ENCODE results near the gene RNU1-3. TPM values are rescaled to one million over a fixed set of nuclear protein-coding genes. Genes with fewer than 3 reads are reported as not detected.
"Not testable (repeated sequence)": the region's sequence is repeated elsewhere in the genome, so short reads cannot be mapped to it uniquely, and the experiment has no call there.

The RNU1-3 gene
- polyA plus RNA-seq, 1 experiment, result not detected

GRCh38 chr1:16644193-16644481, 22.6 kb downstream of the RNU1-3 start:
- ChIA-PET CTCF (interaction anchor here (0.6 to 2.8 kb wide), 5 partner anchors 20 to 402 kb away, joined by 3 to 8 read pairs (median 5); no protein-coding TSS in a partner anchor), POLR2A (no interaction called here)
- no peaks in the 10 kb centered on the region for H3K27me3 ChIP-seq (ENCODE audit: control insufficient read depth, insufficient read depth, low read length)
- no peak for TF ChIP-seq CTCF (IDR thresholded peaks at IDR 0.05; ENCODE audit: insufficient read depth, low read depth, low read length)
- H3K36me3 ChIP-seq (ENCODE audit: control insufficient read depth, insufficient read depth, low read length), result peaks cover 3% of the 10 kb centered on the region; the same call in 1 of the 2 replicates
- H3K4me3 ChIP-seq (ENCODE audit: low read depth, low read length), result peak overlapping the region; percentile 89
- no peak for DNase-seq (ENCODE audit: low read depth)

GRCh38 chr1:16643476-16644192, 23.1 kb downstream of the RNU1-3 start:
- H3K27me3 ChIP-seq (ENCODE audit: control insufficient read depth, insufficient read depth, low read length); H3K36me3 ChIP-seq (ENCODE audit: control insufficient read depth, insufficient read depth, low read length); POLR2A ChIA-PET; DNase-seq (ENCODE audit: low read depth): not testable (repeated sequence)
- CTCF ChIA-PET, result interaction anchor here (0.8 to 2.8 kb wide), 5 partner anchors 19 to 34 kb away, joined by 3 to 8 read pairs (median 5); no protein-coding TSS in a partner anchor
- H3K4me3 ChIP-seq (ENCODE audit: low read depth, low read length), result peak overlapping the region; percentile 89

- DNase-seq (ENCODE audit: low read depth); POLR2A ChIA-PET; H3K27me3 ChIP-seq (ENCODE audit: control insufficient read depth, insufficient read depth, low read length); H3K4me3 ChIP-seq (ENCODE audit: low read depth, low read length); H3K36me3 ChIP-seq (ENCODE audit: control insufficient read depth, insufficient read depth, low read length): not testable (repeated sequence)
- CTCF ChIA-PET, result interaction anchor here (0.6 to 2.4 kb wide), 3 partner anchors 18 to 31 kb away, joined by 3 to 8 read pairs (median 4); no protein-coding TSS in a partner anchor
Measured at GRCh38 chr1:16643001-16643411, 23.7 kb downstream of the RNU1-3 start.

- DNase-seq (ENCODE audit: low read depth), result not testable (repeated sequence)
Measured at GRCh38 chr1:16642025-16642966, 24.5 kb downstream of the RNU1-3 start.

GRCh38 chr1:16641159-16641975, 25.4 kb downstream of the RNU1-3 start:
- DNase-seq (ENCODE audit: low read depth); H3K4me3 ChIP-seq (ENCODE audit: low read depth, low read length); POLR2A ChIA-PET; H3K27me3 ChIP-seq (ENCODE audit: control insufficient read depth, insufficient read depth, low read length); H3K36me3 ChIP-seq (ENCODE audit: control insufficient read depth, insufficient read depth, low read length): not testable (repeated sequence)
- CTCF ChIA-PET, result interaction anchor here (0.6 to 1.4 kb wide), 3 partner anchors 13 to 57 kb away, joined by 3 to 12 read pairs (median 3); no protein-coding TSS in a partner anchor

More at GRCh38 chr1:16642025-16642966, 24.5 kb downstream of the RNU1-3 start:
- H3K27me3 ChIP-seq (ENCODE audit: control insufficient read depth, insufficient read depth, low read length); H3K36me3 ChIP-seq (ENCODE audit: control insufficient read depth, insufficient read depth, low read length); POLR2A ChIA-PET; H3K4me3 ChIP-seq (ENCODE audit: low read depth, low read length): not testable (repeated sequence)
- CTCF ChIA-PET, result interaction anchor here (0.6 to 1.4 kb wide), 2 partner anchors 20 to 21 kb away, joined by 4 to 12 read pairs; no protein-coding TSS in a partner anchor

- POLR2A ChIA-PET; DNase-seq (ENCODE audit: low read depth): not testable (repeated sequence)
- CTCF ChIA-PET, result interaction anchor here (0.9 to 2.5 kb wide), 5 partner anchors 14 to 30 kb away, joined by 3 to 8 read pairs (median 3); no protein-coding TSS in a partner anchor
Measured at GRCh38 chr1:16639091-16640031, 27.4 kb downstream of the RNU1-3 start.

GRCh38 chr1:16637941-16638778, 28.6 kb downstream of the RNU1-3 start:
- CTCF ChIA-PET, result interaction anchor here (0.9 to 2.5 kb wide), 4 partner anchors 13 to 29 kb away, joined by 3 to 8 read pairs (median 5); no protein-coding TSS in a partner anchor
- H3K4me3 ChIP-seq (ENCODE audit: low read depth, low read length); POLR2A ChIA-PET; H3K36me3 ChIP-seq (ENCODE audit: control insufficient read depth, insufficient read depth, low read length); H3K27me3 ChIP-seq (ENCODE audit: control insufficient read depth, insufficient read depth, low read length); DNase-seq (ENCODE audit: low read depth): not testable (repeated sequence)

More at GRCh38 chr1:16639091-16640031, 27.4 kb downstream of the RNU1-3 start:
- not testable (repeated sequence) for H3K4me3 ChIP-seq (ENCODE audit: low read depth, low read length); H3K36me3 ChIP-seq (ENCODE audit: control insufficient read depth, insufficient read depth, low read length); H3K27me3 ChIP-seq (ENCODE audit: control insufficient read depth, insufficient read depth, low read length)

GRCh38 chr1:16636551-16637195, 30.1 kb downstream of the RNU1-3 start:
- POLR2A ChIA-PET; H3K4me3 ChIP-seq (ENCODE audit: low read depth, low read length); H3K27me3 ChIP-seq (ENCODE audit: control insufficient read depth, insufficient read depth, low read length); DNase-seq (ENCODE audit: low read depth): not testable (repeated sequence)
- CTCF ChIA-PET, result interaction anchor here (0.7 to 4.9 kb wide), 4 partner anchors 11 to 16 kb away, joined by 4 to 42 read pairs (median 12); no protein-coding TSS in a partner anchor
- H3K36me3 ChIP-seq (ENCODE audit: control insufficient read depth, insufficient read depth, low read length), result peaks cover 18% of the 10 kb centered on the region

- DNase-seq (ENCODE audit: low read depth); H3K4me3 ChIP-seq (ENCODE audit: low read depth, low read length); POLR2A ChIA-PET; H3K27me3 ChIP-seq (ENCODE audit: control insufficient read depth, insufficient read depth, low read length): not testable (repeated sequence)
- CTCF ChIA-PET, result interaction anchor here (3.4 to 4.9 kb wide), 2 partner anchors 11 to 14 kb away, joined by 17 to 42 read pairs; no protein-coding TSS in a partner anchor
- H3K36me3 ChIP-seq (ENCODE audit: control insufficient read depth, insufficient read depth, low read length), result peaks cover 25% of the 10 kb centered on the region
Measured at GRCh38 chr1:16635959-16636358, 30.8 kb downstream of the RNU1-3 start.

Data from BJ (cell line).